Erythroblast (primary cell): Measurements from ENCODE around the gene CD27.

ENCODE experiments used
- GATA1 ChIP-seq: IDR thresholded peaks from 2 replicates; pipeline ENCODE4 v1.6.1; 2011; ENCODE audit warnings: low read depth, mild to moderate bottlenecking, control low read depth, low read length, moderate library complexity
- POLR2A ChIP-seq: IDR thresholded peaks from 2 replicates; pipeline ENCODE4 v1.6.1; 2011; ENCODE audit warnings: mild to moderate bottlenecking, low read length

- TF ChIP-seq POLR2A (no peak), GATA1 (no peak)
These were observed 26.0 kb upstream of the CD27 start for GRCh38 chr12:6418796-6419195.
